Activated CD8-positive, alpha-beta memory T cell treated with anti-CD3 and anti-CD28 coated beads for 36 hours (primary cell): ENCODE measurements around the gene FAM200B. TPM values are rescaled to one million over a fixed set of nuclear protein-coding genes. Genes with fewer than 3 reads are reported as not detected.

Source experiments
- CTCF ChIA-PET: fragments of 350-600 bp; sonication (Branson Sonifier 250); formaldehyde crosslinking; loops from one replicate; lab custom pipeline; 2021; ENCODE audit warnings: antibody characterized with exemption; lab: Charles Lee
- POLR2A ChIA-PET: fragments of 350-600 bp; sonication (Branson Sonifier 250); formaldehyde crosslinking; loops from one replicate; lab custom pipeline; 2021; ENCODE audit warnings: antibody characterized with exemption; lab: Charles Lee
- total RNA-seq, 2 experiments: library from RNA; stranded (reverse); gene quantifications; one replicate each; pipeline ENCODE4 v1.2.3, GENCODE V29; 2021

FAM200B gene
- total RNA-seq, 2 experiments from 2014 or later: 10.3 to 12.1 TPM

DNA sequence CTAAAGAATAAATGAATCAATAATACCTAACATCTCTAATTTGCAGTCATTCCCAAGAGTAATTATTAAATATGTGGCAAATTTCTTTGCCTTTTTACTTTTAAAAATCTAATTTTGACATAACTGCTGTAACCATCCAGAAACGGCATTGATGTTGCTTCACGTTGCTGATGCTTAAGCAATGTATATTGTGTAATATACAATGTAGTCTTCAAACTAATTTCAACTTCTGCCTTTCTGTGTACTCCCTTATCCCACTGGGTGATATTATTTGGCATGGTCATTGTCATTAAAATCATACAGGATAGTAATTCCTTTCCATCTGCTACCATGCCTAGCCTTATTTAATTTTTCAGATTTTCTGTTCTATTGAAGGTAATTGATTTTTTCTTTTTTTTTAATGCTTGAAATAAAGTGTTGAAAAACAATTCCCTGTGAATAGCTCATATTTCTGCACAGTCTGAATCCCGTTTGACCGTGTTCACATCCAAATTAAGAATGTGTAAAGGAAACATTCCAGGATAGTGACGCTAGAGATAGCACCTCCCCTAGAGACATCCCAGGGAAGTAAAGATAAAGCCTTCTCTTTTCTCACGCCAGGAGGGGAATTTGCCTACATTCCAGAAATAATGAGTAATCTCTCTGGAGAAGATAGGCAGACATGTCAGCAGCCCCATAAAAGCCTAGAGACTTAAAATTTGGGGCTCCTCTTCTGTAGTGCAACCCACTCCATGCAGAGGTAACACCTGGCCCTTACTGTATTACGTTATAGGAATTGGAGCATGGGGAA is 8.6 kb downstream of the FAM200B start:
- ChIA-PET POLR2A (no interaction called here), CTCF (no interaction called here)

DNA sequence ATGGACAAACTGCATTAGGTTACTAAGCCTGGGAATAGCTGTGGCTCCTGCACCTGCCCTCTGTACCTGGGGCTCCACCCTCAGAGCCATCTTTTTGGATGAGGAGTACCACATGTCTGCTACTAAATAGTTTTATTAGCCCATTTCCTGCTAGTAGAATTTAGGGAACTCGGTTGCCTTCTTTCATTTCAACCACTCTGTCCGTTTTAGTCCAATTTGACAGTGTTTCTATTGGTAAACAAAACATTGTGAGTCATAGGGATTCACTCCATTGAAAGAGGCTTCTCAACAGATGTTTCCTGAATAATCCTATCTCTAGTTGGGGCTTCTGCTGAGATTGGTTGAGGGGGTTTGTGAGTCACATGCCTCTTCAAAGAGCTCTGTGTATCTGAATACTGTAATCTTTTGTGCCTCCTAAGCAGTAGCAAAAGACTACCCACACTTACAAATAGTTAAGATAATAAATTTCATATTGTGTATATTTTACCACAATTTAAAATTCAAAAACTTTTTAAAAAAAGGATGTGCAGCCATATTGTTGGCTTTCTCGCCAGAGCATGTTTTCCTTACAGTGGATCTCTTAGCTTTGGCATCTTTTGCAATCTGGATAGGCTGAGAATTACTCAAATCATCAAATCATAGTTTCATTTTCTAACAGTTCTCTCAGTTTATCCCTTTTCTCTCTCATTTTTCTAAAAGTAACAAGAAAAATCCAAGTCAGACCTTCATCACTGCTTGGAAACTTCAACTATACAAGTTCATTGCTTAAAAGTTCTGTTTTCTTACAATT is 9.9 kb downstream of the FAM200B start:
- ChIA-PET POLR2A (no interaction called here), CTCF (no interaction called here)

DNA sequence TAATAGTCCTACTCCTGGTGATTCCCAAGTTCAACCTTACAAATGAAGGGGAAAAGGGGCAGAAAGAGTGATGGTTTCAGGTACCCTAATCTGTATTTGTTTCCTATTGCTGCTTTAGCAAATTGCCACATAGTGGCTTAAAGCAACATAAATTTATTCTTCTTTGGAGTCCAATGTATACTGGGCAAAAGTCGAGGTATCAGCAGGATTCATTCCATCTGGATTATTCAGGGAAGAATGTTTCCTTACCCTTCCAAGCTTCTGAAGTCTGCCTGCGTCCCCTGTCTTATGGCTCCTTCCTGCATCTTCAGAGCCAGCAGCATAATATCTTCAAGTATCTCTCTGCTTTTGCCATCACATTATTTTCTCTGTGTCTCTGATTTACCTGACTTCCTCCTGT is 11.0 kb downstream of the FAM200B start:
- ChIA-PET POLR2A (no interaction called here), CTCF (no interaction called here)

GRCh38 chr4:15694431-15694830 is 12.8 kb downstream of the FAM200B start:
- ChIA-PET CTCF (no interaction called here), POLR2A (no interaction called here)

DNA sequence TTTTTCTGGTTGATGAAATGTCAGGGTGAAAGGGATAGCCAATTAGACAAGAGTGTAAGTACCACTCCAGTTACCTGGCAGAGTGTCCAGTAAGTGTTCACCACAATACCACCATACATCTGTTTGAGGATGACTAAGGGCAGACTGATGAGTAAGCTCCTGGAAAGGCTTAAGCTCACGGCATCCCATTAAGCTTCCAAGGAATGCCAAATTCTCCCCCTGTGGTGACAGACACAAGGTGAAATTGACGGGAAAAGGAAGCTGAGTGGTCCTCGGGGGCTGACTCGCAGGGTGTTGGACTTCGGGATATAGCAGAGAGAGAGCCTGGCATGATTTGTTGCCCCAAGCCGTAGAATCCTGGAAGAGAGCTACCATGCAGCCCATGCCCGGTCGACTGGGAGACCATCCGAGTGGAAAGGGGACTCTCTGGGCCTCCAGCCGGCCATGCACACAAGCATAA is 13.6 kb downstream of the FAM200B start:
- ChIA-PET POLR2A (no interaction called here), CTCF (interaction anchor here (1.5 kb wide), 1 partner anchor 11 kb away, joined by 3 read pairs; no protein-coding TSS in a partner anchor)

GRCh38 chr4:15695729-15696128 is 14.1 kb downstream of the FAM200B start:
- POLR2A ChIA-PET: no interaction called here
- CTCF ChIA-PET: interaction anchor here (1.5 kb wide), 1 partner anchor 11 kb away, joined by 3 read pairs; no protein-coding TSS in a partner anchor

- ChIA-PET POLR2A (no interaction called here), CTCF (interaction anchor here (1.5 kb wide), 1 partner anchor 12 kb away, joined by 3 read pairs; no protein-coding TSS in a partner anchor)
These were observed 15.2 kb downstream of the FAM200B start for GRCh38 chr4:15696866-15697265.

DNA sequence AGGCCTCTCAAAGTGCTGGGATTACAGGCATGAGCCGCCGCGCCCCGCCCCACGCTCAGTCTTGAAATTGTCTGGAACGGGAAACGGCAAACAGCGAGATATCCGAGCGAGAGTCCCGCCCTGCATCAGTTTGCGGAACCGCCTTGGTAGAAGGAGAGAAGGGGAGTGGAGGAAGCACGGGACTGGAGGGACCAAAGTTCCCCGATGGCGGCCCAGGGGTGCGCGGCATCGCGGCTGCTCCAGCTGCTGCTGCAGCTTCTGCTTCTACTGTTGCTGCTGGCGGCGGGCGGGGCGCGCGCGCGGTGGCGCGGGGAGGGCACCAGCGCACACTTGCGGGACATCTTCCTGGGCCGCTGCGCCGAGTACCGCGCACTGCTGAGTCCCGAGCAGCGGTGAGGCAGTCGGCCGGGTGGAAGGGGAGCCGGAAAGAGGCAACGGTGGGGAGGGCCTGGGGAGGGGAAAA is 21.3 kb downstream of the FAM200B start, which contains the start of gene BST1:
Gene BST1, plus strand, starts transcription at position 125 of the 463 bp plus-strand sequence. Its CDS starts 80 bp downstream, at position 205.
- CTCF ChIA-PET: interaction anchor here (0.7 kb wide), 1 partner anchor 179 kb away, joined by 3 read pairs; no protein-coding TSS in a partner anchor
- POLR2A ChIA-PET: no interaction called here

- CTCF ChIA-PET: no interaction called here
- POLR2A ChIA-PET: no interaction called here
These were observed 21.8 kb downstream of the FAM200B start for GRCh38 chr4:15703439-15703838.

DNA sequence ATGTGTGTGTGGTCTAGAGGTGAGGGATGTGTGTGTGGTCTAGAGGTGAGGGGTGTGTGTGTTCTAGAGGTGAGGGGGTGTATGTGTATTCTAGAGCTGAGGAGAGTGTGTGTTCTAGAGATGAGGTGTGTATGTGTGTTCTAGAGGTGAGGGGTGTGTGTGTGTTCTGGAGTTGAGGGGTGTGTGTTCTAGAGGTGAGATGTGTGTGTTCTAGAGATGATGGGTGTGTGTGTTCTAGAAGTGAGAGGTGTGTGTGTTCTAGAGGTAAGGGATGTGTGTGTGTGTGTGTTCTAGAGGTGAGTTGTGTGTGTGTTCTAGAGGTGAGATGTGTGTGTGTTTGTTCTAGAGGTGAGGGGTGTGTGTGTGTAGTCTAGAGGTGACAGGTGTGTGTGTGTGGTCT is 22.5 kb downstream of the FAM200B start:
- CTCF ChIA-PET: no interaction called here
- POLR2A ChIA-PET: no interaction called here

- ChIA-PET POLR2A (no interaction called here), CTCF (no interaction called here)
These were observed 25.2 kb downstream of the FAM200B start for GRCh38 chr4:15706646-15707362.

GRCh38 chr4:15707363-15707715 is 25.7 kb downstream of the FAM200B start:
- CTCF ChIA-PET: interaction anchor here (1.1 kb wide), 1 partner anchor 98 kb away, joined by 3 read pairs; no protein-coding TSS in a partner anchor
- POLR2A ChIA-PET: no interaction called here

DNA sequence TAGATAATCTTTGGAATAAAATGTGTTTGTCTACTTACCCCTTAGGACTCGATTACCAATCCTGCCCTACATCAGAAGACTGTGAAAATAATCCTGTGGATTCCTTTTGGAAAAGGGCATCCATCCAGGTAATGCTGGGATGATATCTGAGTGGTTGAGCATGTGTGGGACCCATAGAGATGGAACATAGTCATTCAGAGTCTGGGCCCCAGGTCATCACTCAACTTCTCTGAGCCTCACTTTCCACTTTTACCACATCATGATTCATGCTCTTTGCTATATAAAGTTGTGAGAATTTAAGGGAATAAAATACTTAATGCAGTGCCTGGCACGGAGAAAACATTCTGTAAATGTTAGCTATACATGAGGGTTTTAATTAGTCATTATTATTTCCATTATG is 30.1 kb downstream of the FAM200B start:
- CTCF ChIA-PET: no interaction called here
- POLR2A ChIA-PET: no interaction called here

- POLR2A ChIA-PET: no interaction called here
- CTCF ChIA-PET: no interaction called here
These were observed 30.6 kb downstream of the FAM200B start for GRCh38 chr4:15712214-15712613.

DNA sequence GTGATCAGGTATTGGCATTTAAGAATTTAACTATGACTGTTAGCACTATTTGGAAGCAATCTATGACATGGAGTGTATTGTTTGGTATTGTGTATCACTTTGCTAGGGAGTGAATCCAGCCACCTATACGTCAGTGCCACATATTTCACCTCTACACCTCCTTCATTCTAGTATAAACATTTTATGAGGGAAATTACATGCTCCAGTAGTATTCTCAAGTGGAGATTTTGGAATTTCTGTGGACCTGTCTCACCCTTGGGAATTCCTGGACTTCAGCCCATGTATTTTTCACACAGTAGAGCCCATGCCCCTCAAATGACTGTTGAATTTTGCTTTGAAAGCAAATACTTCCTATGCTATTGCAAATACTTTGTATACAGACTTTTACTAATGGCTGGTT is 32.5 kb downstream of the FAM200B start:
- POLR2A ChIA-PET: no interaction called here
- CTCF ChIA-PET: no interaction called here

DNA sequence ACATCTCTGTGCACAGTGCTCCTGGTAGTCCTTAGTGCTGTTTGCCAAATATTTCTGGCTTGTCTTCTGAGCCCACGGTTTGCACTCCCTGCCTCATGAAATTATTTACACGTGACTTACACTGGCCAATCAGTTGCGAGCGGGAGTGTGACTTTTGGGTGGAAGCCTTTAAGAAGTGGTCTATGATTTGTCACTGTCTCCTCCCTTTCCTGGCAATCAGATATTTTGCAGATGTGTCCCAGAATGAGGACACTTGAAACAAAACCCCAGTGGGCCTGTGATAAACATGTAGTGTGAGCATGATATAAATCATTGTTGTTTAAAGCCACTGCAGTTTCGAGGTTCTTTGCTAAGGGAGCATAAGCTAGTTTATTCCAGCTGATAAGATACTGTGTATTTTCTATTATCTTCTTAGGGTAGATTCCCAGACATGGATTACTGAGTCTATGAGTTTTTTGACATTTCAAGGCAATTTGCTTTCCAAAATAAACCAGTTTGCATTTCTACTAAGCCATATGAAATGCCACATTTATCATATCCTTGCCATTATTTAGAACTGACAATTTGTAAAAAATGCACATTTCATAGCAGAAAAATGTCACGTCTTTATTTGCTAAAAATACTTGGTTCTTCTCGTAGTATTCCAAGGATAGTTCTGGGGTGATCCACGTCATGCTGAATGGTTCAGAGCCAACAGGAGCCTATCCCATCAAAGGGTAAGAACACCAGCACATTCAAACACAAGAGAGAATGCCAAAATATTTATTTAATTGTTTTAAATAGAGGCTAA is 33.2 kb downstream of the FAM200B start:
- ChIA-PET POLR2A (no interaction called here), CTCF (no interaction called here)

DNA sequence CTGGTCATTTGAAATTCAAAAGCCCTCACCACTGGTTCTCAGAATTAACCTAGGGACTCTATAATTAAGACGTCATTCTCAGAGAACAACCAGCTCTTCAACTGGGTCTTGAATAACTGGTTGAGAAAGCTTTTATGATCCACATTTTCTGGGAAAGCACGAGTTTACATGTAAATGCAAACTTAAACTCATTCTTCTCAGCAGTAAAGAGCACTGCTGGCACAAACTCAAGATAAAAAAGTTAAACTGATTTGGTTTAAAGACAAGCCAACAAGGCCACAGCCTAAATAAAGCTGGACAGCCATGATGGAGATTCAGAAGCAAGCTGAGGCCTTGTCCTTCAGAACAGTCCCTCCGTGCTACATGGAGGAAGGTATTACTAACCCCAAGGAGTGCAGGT is 34.5 kb downstream of the FAM200B start:
- ChIA-PET POLR2A (no interaction called here), CTCF (no interaction called here)

- ChIA-PET CTCF (no interaction called here), POLR2A (no interaction called here)
These were observed 35.5 kb downstream of the FAM200B start for GRCh38 chr4:15717086-15717485.
